Stromal cell of bone marrow (primary cell): ENCODE data around the gene LEFTY1.
"Not testable (repeated sequence)": the region's sequence is repeated elsewhere in the genome, so short reads cannot be mapped to it uniquely, and the experiment has no call there.

Experiments
- DNase-seq: peaks from one replicate; pipeline ENCODE4 v3.0.0-alpha.2; 2012; ENCODE audit warnings: low read depth

Gene LEFTY1

GRCh38 chr1:225848030-225848955 lies 40.7 kb downstream of the LEFTY1 start:
- DNase-seq: no peak

GRCh38 chr1:225847610-225848009 lies 41.3 kb downstream of the LEFTY1 start:
- DNase-seq: no peak

DNA sequence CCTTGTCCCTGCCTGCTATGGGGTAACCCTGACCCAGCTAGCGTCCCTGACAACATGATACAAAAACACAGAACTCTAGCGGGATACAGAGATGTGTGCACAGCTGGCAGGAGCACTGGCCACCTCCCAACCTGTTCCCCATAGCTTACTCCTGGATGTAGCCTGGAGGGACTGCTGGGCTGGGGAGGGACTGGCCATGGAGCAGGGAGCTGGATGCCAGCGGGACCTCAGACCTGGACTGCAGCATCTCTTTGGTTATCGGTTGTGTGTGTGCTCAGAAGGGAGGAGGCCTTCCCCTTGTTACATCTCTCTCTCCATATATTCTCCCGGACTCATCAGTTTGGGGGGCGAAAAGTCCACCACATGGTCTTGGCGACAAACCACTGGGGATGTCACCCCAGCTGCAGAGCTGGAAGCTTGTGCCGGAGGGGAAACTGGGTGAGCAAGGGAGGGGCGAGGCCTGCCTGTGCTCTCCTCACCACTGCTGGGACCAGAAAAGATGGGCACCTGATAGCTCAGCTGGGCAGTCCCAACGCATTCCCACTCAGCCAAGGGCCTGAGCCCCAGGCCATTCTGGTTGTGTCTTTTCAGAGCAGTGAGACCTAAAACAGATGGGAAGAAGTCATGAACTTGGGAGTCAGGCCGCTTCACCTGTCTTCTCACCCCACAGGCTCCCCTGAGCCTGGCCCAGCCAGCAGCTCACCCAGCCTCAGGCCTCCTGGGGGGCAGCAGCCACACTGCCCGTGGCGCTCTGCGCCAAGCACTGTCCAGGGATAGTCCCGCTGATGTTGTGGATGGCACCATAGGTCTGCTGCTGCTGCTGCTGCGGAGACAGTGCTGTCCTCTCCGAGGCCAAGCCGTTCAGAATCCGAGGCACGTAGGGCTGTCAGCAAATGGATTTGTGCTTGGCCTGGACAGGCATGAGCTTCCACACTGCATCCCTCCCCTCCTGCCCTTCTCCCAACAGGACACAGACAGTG lies 42.3 kb downstream of the LEFTY1 start:
- no peak for DNase-seq

- DNase-seq: peak; percentile 66
Measured at GRCh38 chr1:225845571-225846259, 43.2 kb downstream of the LEFTY1 start.

DNA sequence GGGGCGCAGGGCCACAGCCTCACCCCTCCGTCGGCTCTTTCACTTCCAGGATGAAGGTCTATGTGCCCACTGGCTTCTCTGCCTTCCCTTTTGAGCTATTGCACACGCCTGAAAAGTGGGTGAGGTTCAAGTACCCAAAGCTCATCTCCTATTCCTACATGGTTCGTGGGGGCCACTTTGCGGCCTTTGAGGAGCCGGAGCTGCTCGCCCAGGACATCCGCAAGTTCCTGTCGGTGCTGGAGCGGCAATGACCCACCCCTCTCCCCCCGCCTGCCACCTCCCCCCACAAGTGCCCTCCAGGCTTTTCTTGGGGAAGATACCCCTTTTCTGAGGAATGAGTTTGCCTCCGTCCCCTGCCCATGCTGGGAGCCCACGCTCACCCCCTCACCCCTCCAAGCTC lies 43.8 kb downstream of the LEFTY1 start:
- DNase-seq: no peak

GRCh38 chr1:225844236-225845061 lies 44.5 kb downstream of the LEFTY1 start:
- DNase-seq: no peak

GRCh38 chr1:225843426-225843795 lies 45.5 kb downstream of the LEFTY1 start:
- no peak for DNase-seq

DNA sequence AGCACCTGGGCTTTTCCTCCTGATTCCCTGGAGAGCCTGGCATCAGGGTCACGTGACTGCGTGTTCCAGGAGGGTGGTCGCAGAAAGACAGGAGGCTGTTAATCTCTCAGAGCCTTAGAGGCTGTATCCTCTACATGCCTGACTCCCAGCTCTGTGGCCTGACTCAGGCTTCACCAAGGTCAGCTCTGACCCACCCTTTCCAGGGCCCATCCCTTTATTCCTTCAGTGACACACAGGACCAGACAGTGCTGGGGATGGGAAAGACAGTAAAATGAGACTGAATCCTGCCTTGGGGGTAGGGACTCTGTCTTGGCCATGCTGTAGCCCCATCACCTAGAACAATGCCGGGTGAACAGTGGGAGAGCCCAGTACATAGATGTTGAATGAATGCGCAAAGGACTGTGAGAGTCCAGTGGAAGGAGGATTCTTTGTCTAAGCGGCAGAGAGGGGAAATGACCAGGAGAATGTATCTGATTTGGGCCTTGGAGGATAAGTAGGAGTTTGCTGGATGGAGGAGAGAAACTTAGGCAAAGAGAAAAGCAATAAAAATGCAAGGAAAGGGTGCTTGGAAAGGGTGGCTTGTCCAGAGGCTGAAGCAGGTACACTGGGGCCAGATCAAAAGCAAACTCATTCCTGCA lies 46.0 kb downstream of the LEFTY1 start:
- DNase-seq: no peak

DNA sequence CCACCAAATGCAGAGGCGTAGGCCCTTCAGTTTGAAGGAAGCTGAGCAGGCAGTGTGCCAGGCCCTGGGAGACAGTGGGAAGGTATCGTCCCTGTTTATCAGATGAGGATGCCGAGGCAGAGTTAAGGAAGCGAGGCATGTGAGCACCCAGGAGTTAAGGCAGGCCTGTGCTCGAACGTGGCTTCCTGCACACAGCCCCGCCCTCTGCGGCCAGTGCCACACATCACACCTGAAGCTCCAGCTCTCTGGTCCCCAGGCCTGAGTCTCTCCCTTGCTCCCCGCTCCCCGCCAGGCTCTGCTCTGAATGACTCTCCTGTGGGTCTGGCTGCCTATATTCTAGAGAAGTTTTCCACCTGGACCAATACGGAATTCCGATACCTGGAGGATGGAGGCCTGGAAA lies 46.9 kb downstream of the LEFTY1 start:
- no peak for DNase-seq

DNA sequence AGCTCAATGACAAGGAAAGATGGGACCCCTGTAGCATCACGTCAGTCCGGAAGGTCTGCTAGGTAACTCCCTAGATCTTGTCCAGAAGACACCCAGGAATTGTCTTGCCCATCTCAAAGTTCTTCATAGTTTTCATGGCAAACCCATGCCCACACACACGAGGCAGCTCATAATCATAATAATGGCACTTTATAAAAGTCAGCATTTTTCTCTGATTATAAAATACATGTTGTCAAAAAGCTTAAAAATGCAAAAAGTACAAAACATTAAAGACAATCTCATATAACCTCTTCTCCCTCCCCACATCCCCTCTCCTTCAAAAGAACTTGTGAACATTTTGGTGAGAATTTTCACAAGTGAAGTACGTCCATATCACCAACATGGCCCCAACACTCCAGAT lies 48.2 kb downstream of the LEFTY1 start:
- no peak for DNase-seq

DNA sequence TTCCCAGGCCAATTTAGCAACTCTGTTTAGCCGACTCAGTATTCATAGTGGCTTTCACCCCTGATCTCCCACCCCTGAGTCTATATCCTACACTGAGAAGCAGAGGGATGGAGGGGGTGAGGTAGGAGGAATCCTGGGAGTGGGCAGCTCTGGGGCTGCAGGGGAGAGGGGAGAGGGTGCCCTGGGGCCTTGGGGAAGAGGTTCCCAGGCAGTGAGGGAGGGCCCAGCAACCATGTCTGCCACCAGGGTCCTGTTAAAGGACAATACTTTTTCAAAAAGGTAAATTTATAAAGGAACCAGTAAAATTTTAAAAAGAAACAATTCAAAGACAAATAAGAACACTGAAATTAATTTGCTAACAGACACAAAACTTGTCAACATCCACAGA lies 48.7 kb downstream of the LEFTY1 start:
- no peak for DNase-seq

DNA sequence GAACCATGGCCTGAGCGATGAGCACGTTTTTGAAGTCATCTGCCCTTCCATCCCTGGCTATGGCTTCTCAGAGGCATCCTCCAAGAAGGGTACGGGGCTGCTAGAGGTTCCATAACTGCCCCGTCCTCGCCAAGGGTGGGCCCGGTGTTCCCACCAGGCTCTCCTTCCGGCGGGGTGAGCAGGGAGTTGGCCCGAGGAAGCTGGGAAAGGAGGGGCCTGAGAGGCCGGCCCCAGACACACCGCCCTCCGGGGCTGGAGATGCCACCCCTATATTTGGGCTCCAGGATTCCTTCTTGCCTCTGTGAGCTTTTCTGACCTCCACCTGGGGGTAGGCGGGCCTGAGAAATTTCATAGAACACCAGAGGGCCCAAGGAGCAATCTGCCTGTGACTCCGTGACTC lies 50.2 kb downstream of the LEFTY1 start:
- no peak for DNase-seq

- DNase-seq: not testable (repeated sequence)
Measured at GRCh38 chr1:225836296-225836695, 52.6 kb downstream of the LEFTY1 start.
